Nucleus accumbens (tissue), 56 donors: ENCODE measurements around the gene SPNS1.
"Not testable (repeated sequence)": the region's sequence is repeated elsewhere in the genome, so short reads cannot be mapped to it uniquely, and the experiment has no call there.

ENCODE experiments used
- DNase-seq, 56 donors: peaks; one replicate each; lab custom pipeline; 2025; lab: John Stamatoyannopoulos, UW

SPNS1 gene

GRCh38 chr16:28974437-28975157, at the start of gene SPNS1:
TSS of gene SPNS1 (plus strand) at chr16:28974778. CDS start at chr16:28975152, 374 bp downstream.
- peak; percentile 80 to 100 (median 95) for DNase-seq

GRCh38 chr16:28925386-28926228, 49.0 kb upstream of the SPNS1 start:
- DNase-seq = peak in 32 of 56 donors; percentile 30 to 80 (median 66)

GRCh38 chr16:28926284-28926683, 48.3 kb upstream of the SPNS1 start:
- DNase-seq = not testable (repeated sequence)

GRCh38 chr16:28927815-28928214, 46.8 kb upstream of the SPNS1 start:
- DNase-seq = no peak

GRCh38 chr16:28930203-28930602, 44.4 kb upstream of the SPNS1 start:
- no peak for DNase-seq

- no peak for DNase-seq
Observed at GRCh38 chr16:28930652-28931051, 43.9 kb upstream of the SPNS1 start.

- no peak for DNase-seq
Observed at GRCh38 chr16:28931801-28932225, 42.8 kb upstream of the SPNS1 start, which contains the start of gene CD19. TSS of gene CD19 (plus strand) at chr16:28931971. CDS start at chr16:28932001, 30 bp downstream.

- no peak for DNase-seq
Observed at GRCh38 chr16:28932339-28933141, 42.0 kb upstream of the SPNS1 start.

GRCh38 chr16:28933171-28933570, 41.4 kb upstream of the SPNS1 start:
- no peak for DNase-seq

- DNase-seq = no peak
Observed at GRCh38 chr16:28935346-28935745, 39.2 kb upstream of the SPNS1 start.

- peak in 45 of 56 donors; percentile 2 to 73 (median 25) for DNase-seq
Observed at GRCh38 chr16:28935924-28936783, 38.4 kb upstream of the SPNS1 start.

- no peak for DNase-seq
Observed at GRCh38 chr16:28936784-28937155, 37.8 kb upstream of the SPNS1 start.

GRCh38 chr16:28937222-28937876, 37.2 kb upstream of the SPNS1 start:
- DNase-seq = no peak

GRCh38 chr16:28938721-28939120, 35.9 kb upstream of the SPNS1 start:
- DNase-seq = no peak

- DNase-seq = not testable (repeated sequence)
Observed at GRCh38 chr16:28939825-28940224, 34.8 kb upstream of the SPNS1 start.

GRCh38 chr16:28943281-28943680, 31.3 kb upstream of the SPNS1 start:
- DNase-seq = no peak

GRCh38 chr16:28946681-28947080, 27.9 kb upstream of the SPNS1 start:
- DNase-seq = no peak

- DNase-seq = peak; percentile 95 to 100 (median 100)
Observed at GRCh38 chr16:28950648-28951409, 23.7 kb upstream of the SPNS1 start, which contains the start of gene NFATC2IP. TSS of gene NFATC2IP (plus strand) at chr16:28950937. CDS start at chr16:28951012, 75 bp downstream.
